ENCODE results near the gene GABBR2.

- TF ChIP-seq ZBTB33 (IDR thresholded peaks at IDR 0.05; ENCODE audit: borderline replicate concordance, low read depth): no peak
- TF ChIP-seq EZH2phosphoT487 (IDR thresholded peaks at IDR 0.05; ENCODE audit: borderline replicate concordance, low read depth): no peak
- TF ChIP-seq FOXM1 (IDR thresholded peaks at IDR 0.05; ENCODE audit: low read depth): no peak
- TF ChIP-seq JUND (IDR thresholded peaks at IDR 0.05): no peak
- TF ChIP-seq CTCF (IDR thresholded peaks at IDR 0.05): no peak
These were observed 69.6 kb downstream of the GABBR2 start for GRCh38 chr9:98639133-98639532.
